GM18517 (cell line): Measurements from ENCODE around the gene SCP2.

Experiments
- ATAC-seq: cut with Tn5 transposase; IDR thresholded peaks from one replicate; pipeline ENCODE4 v1.9.1; 2021; ENCODE audit warnings: mild to moderate bottlenecking, moderate library complexity; ENCODE audit not compliant: unreplicated experiment

SCP2 gene

DNA sequence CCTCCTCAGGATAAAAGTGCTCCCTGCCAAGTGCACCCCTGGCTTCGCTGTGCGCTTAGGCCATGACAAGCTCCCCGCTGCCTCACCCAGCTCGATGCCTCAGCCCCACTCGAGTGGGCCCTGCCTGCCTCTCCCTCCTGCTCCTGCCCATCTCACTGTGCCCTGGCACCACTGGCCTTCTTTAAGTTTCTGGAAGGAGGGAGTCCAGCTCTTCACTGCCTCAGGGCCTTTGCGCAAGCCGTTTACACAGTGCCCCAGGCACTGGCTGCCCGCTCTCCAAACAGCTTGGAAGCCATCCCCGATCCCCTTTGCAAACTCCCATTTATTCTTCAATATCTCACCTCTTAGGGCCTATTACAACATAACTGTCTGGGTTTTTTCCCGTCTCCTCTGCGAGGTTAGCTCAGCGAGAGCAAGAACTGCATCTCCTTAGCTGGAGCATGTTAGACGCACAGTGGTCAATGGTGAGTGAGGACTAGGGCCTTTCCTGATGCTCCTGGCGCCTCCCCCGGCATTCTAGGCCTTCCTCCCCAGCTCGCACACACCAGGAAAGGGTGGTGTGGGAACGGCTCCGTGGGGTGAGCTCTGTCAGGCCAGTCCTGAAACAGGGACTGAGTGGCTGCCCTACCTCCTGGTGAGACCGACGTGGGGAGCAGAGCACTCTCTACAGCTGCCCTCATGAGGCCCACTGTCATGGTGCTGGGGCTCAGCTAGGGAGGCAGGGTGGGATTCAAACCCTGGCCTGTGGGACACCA, 166.9 kb downstream of the SCP2 start:
- no peak for ATAC-seq

DNA sequence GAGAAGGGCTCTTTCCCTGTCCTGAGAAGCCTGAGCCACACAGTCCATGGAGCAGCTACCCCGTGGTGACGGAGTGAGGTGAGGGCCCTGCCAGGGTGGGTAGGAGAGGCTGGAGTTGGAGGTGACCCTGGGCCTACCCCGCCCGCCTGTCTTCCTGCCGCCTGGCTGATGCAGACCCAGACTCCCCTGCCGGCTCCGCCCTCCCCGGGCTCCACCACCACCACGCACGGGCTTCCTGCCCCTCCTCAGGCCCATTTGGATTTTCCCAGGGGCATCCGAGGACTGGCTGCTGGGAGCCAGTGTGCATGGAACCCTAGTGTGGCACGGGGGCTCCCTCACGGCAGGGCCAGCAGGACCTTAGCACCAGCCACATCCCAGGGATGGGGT, 167.4 kb downstream of the SCP2 start:
- ATAC-seq = no peak
